Choroid plexus epithelial cell (primary cell): Measurements from ENCODE around the gene CROCC.
A peak's percentile ranks its signal among the peaks of the same experiment; 100 is the strongest.

ENCODE experiments used
- DNase-seq: peaks from one replicate; pipeline ENCODE4 v3.0.0-alpha.2; 2010; ENCODE audit warnings: low read depth
- H3K4me3 ChIP-seq: 2 replicates; pipeline ENCODE4 v1.5.1; 2011; ENCODE audit warnings: low read depth, mild to moderate bottlenecking, control low read depth, low read length, moderate library complexity
- TF ChIP-seq, protein P1 (sequence below): conservative IDR thresholded peaks from 2 replicates; pipeline ENCODE4 v1.5.1; 2011; ENCODE audit warnings: low read depth, mild to moderate bottlenecking, control low read depth, inconsistent platforms, low read length, moderate library complexity

CROCC gene

DNA sequence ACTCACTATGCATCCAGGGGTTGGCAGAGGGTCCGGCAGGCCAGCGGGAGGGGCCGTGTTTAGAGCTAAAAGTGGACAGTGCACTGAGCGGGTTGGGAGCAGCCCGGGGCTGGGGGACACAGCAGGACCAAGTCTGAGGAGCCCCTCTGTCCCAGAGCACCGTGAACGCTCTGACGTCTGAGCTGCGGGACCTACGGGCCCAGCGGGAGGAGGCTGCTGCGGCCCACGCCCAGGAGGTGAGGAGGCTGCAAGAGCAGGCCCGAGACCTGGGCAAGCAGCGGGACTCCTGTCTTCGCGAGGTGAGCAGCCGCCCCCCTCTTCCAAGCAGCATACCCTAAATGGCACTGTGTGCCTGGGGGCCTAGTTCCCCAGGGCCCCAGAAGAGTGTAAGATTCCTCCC, 32.8 kb downstream of the CROCC start:
- DNase-seq: no peak
- no peak overlapping the region for H3K4me3 ChIP-seq
- TF ChIP-seq, protein P1, sequence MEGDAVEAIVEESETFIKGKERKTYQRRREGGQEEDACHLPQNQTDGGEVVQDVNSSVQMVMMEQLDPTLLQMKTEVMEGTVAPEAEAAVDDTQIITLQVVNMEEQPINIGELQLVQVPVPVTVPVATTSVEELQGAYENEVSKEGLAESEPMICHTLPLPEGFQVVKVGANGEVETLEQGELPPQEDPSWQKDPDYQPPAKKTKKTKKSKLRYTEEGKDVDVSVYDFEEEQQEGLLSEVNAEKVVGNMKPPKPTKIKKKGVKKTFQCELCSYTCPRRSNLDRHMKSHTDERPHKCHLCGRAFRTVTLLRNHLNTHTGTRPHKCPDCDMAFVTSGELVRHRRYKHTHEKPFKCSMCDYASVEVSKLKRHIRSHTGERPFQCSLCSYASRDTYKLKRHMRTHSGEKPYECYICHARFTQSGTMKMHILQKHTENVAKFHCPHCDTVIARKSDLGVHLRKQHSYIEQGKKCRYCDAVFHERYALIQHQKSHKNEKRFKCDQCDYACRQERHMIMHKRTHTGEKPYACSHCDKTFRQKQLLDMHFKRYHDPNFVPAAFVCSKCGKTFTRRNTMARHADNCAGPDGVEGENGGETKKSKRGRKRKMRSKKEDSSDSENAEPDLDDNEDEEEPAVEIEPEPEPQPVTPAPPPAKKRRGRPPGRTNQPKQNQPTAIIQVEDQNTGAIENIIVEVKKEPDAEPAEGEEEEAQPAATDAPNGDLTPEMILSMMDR: no peak

DNA sequence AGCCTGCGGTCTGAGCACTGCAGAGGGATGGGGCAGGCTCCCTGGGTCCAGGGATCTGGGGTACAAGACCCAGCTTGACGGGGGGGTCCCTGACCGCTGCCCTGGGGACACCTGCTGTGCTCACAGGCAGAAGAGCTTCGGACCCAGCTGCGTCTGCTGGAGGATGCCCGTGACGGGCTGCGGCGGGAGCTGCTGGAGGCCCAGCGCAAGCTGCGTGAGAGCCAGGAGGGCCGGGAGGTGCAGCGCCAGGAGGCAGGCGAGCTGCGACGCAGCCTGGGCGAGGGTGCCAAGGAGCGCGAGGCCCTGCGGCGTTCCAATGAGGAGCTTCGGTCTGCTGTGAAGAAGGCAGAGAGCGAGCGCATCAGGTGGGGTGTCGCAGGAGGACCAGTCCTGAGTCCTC, 33.5 kb downstream of the CROCC start:
- TF ChIP-seq, protein P1: no peak
- no peak overlapping the region for H3K4me3 ChIP-seq
- DNase-seq: no peak

DNA sequence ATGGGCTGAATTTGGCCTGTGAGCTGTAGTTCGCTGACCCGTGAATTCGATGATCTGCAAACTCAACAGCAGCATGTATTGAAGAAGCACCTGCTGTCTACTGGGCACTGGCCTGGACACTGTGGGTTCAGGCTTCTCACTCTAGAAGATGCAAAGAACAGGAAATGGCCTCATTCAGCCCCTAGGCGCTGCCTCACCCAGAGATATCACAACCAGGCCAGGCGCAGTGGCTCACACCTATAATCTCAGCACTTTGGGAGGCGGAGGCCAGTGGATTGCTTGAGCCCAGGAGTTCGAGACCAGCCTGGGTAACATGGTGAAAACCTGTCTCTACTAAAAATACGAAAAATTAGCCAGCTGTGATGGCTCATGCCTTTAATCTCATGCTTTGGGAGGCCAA, 35.0 kb downstream of the CROCC start:
- TF ChIP-seq, protein P1: no peak
- no peak for DNase-seq
- no peak overlapping the region for H3K4me3 ChIP-seq

DNA sequence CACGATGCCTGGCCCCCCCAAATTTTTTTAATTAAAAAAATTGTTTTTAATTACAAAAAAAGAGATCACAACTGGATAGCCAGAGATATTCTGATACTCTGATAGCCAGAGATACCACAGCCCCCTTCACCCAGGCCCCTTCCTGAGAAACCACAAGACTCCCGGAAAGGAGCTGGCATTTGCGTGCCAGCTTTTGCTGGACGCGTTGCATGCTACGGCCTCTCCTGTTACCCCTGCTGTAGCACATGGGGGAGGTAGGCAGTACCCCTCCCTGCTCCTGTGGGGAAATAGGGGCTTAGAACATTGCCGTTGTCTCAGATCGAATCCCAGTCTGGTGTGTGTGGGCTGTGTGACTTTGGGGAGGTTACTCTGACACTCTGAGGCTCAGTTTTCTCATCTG, 36.0 kb downstream of the CROCC start:
- TF ChIP-seq, protein P1: no peak
- no peak for DNase-seq
- H3K4me3 ChIP-seq: no peak overlapping the region

DNA sequence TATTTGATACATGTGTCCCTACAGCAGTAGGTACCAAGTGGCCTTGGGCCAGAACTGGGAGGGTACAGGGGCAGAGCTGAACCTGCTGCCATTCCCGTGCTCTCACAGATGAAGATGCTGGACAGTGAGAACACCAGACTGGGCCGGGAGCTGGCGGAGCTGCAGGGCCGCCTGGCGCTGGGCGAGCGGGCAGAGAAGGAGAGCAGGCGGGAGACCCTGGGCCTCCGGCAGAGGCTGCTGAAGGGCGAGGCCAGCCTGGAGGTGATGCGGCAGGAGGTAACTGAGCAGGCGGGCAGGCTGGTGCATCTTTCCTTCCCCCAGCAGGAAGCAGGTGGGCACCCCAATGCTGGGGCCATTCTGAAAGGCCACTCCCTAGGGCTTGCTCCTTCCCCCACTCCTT, 36.7 kb downstream of the CROCC start:
- no peak for DNase-seq
- TF ChIP-seq, protein P1: no peak
- no peak overlapping the region for H3K4me3 ChIP-seq

DNA sequence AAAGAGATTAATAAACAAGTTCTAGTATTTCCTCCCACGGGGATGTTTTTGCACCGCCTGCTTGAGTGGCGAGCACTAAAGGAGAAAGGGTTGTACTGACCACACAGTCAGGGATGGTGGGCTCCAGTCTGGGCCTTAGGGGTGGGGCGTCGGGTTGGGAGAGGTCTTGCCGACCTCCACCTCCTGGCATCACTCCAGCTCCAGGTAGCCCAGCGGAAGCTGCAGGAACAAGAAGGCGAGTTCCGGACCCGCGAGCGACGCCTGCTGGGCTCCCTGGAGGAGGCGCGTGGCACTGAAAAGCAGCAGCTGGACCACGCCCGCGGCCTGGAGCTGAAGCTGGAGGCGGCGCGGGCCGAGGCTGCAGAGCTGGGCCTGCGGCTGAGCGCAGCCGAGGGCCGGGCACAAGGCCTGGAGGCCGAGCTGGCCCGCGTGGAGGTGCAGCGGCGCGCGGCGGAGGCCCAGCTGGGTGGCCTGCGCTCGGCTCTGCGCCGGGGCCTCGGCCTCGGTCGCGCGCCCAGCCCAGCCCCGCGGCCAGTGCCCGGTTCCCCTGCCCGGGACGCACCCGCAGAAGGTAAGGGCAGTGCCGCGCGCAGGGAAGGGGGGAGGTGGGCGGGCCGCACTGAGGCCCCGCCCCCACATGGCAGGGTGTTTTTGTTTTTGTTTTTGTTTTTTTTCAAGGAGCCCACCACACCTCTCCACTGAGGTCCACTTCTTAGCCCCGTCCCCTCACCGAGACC, 39.0 kb downstream of the CROCC start:
- TF ChIP-seq, protein P1: peak; percentile 70
- DNase-seq: peak; percentile 82
- peak overlapping the region; percentile 49 for H3K4me3 ChIP-seq
